A673 (cell line): ENCODE results near the gene NXNL1.

Experiments
- CTCF ChIP-seq: fragments of 300-800, 200-600 bp; sonication (generic); conservative IDR thresholded peaks from 2 replicates; pipeline ENCODE4 v1.5.1; 2017; ENCODE audit warnings: low read depth, mild to moderate bottlenecking, antibody characterized with exemption, low read length, moderate library complexity, mixed read lengths
- EZH2 ChIP-seq: fragments of 200-600 bp; sonication (generic); IDR thresholded peaks from 2 replicates; pipeline ENCODE4 v1.6.1; 2017; ENCODE audit warnings: borderline replicate concordance, low read depth, mild to moderate bottlenecking, mixed read lengths, antibody characterized with exemption, low read length; ENCODE audit not compliant: poor library complexity, severe bottlenecking

GRCh38 chr19:17436874-17437267 lies 23.9 kb downstream of the NXNL1 start:
- TF ChIP-seq EZH2 (no peak), CTCF (no peak)
